Caco-2 (cell line): ENCODE results near the gene MKRN2OS. TPM values are rescaled to one million over a fixed set of nuclear protein-coding genes. Genes with fewer than 3 reads are reported as not detected.

Source experiments
- BruUV-seq: library from RNA; stranded (reverse); fragments of 400-500 nt; replicated peaks from 2 replicates; lab custom pipeline; 2021; lab: Mats Ljungman, UMichigan
- CTCF ChIA-PET: fragments of 300-600 bp; sonication (Branson Sonifier 250); formaldehyde crosslinking; loops from one replicate; lab custom pipeline; 2022; ENCODE audit warnings: antibody characterized with exemption; lab: Charles Lee
- POLR2A ChIA-PET: fragments of 300-600 bp; sonication (Branson Sonifier 250); formaldehyde crosslinking; loops from one replicate; lab custom pipeline; 2022; ENCODE audit warnings: antibody characterized with exemption; lab: Charles Lee
- DNase-seq, 2 experiments: peaks; one replicate each; pipeline versions ENCODE4 v3.0.0 to v3.0.0-alpha.2; 2020 to 2022
- H3K27me3 ChIP-seq: replicated peaks from 2 replicates; pipeline ENCODE4 v1.6.0; 2011; ENCODE audit warnings: low read length; ENCODE audit not compliant: control insufficient read depth, insufficient read depth
- H3K36me3 ChIP-seq: 2 replicates; pipeline ENCODE4 v1.5.1; 2011; ENCODE audit warnings: low read length; ENCODE audit not compliant: control insufficient read depth, insufficient read depth
- H3K4me1 ChIP-seq: fragments of 250-450 bp; sonication (Bioruptor Pico); 2 replicates; pipeline ENCODE4 v1.5.1; 2020; ENCODE audit warnings: mild to moderate bottlenecking
- H3K4me3 ChIP-seq: 2 replicates; pipeline ENCODE4 v1.5.1; 2011; ENCODE audit warnings: low read depth, mild to moderate bottlenecking, control low read depth, low read length
- H3K9me3 ChIP-seq: fragments of 250-450 bp; sonication (Bioruptor Pico); 2 replicates; pipeline ENCODE4 v1.5.1; 2020; ENCODE audit warnings: mild to moderate bottlenecking, moderate library complexity
- H3K27ac Mint-ChIP-seq: one replicate; pipeline ENCODE4 v1.8.0; 2022; ENCODE audit warnings: mixed read lengths; ENCODE audit not compliant: unreplicated experiment
- H3K27me3 Mint-ChIP-seq: one replicate; pipeline ENCODE4 v1.8.0; 2022; ENCODE audit warnings: mixed read lengths; ENCODE audit not compliant: insufficient read depth, unreplicated experiment
- H3K36me3 Mint-ChIP-seq: one replicate; pipeline ENCODE4 v1.8.0; 2022; ENCODE audit warnings: mild to moderate bottlenecking, mixed read lengths; ENCODE audit not compliant: insufficient read depth, unreplicated experiment
- H3K4me1 Mint-ChIP-seq: one replicate; pipeline ENCODE4 v1.8.0; 2022; ENCODE audit warnings: low read depth, mixed read lengths; ENCODE audit not compliant: unreplicated experiment
- H3K4me3 Mint-ChIP-seq: one replicate; pipeline ENCODE4 v1.8.0; 2022; ENCODE audit warnings: mild to moderate bottlenecking, moderate library complexity, mixed read lengths; ENCODE audit not compliant: unreplicated experiment
- H3K9me3 Mint-ChIP-seq: one replicate; pipeline ENCODE4 v1.8.0; 2022; ENCODE audit warnings: mixed read lengths; ENCODE audit not compliant: unreplicated experiment
- intact Hi-C: fragments of 100-400 bp; cut with micrococcal nuclease; formaldehyde crosslinking; loops from one replicate; pipeline ENCODE4 v1.10.0; 2022; ENCODE audit not compliant: unreplicated experiment
- total RNA-seq: library from RNA; stranded (reverse); gene quantifications from 2 replicates; pipeline ENCODE4 v1.2.3, GENCODE V29; 2022
- TF ChIP-seq, protein P1 (sequence below), 2 experiments: fragments of 200-600 bp in 1 of 2; IDR thresholded peaks; 1 replicate in 1 of 2; 2 replicates in 1 of 2; pipeline versions ENCODE4 v1.5.1 to v1.8.0; 2011 to 2022; ENCODE audit warnings: antibody characterized with exemption in 1 of 2, control low read depth in 1 of 2, inconsistent platforms in 1 of 2, low read depth in 1 of 2, low read length in 1 of 2, mild to moderate bottlenecking in 1 of 2, moderate library complexity in 1 of 2; ENCODE audit not compliant: insufficient read depth in 1 of 2, severe bottlenecking in 1 of 2, unreplicated experiment in 1 of 2

MKRN2OS gene
- total RNA-seq, 1 experiment from 2014 or later, result 1.6 TPM

DNA sequence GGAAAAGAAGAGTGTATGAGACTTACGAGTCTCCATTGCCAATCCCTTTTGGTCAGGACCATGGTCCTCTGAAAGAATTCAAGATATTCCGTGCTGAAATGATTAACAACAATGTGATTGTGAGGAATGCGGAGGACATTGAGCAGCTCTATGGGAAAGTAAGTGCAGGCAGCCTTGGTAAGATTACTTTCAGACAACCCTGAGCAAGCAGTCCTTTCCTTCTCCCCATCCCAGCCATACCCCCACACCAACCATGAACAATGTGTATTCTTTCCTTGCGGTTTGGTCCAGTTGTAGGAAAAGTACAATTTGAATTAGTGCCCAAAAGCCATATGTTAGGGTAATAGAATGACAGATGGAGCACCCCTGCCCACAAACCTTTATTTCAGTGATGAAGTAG, 55.5 kb downstream of the MKRN2OS start:
- H3K27ac Mint-ChIP-seq, result no peak overlapping the region
- Histone ChIP-seq H3K4me1 (no peaks in the 10 kb centered on the region; the same call in 1 of the 2 replicates), H3K4me3 (no peak overlapping the region), H3K36me3 (no peaks in the 10 kb centered on the region; the same call in 1 of the 2 replicates), H3K27me3 (no peaks in the 10 kb centered on the region), H3K9me3 (no peaks in the 10 kb centered on the region)
- H3K27me3 Mint-ChIP-seq, result no peaks in the 10 kb centered on the region
- no TSS peak for BruUV-seq
- POLR2A ChIA-PET, result no interaction called here
- DNase-seq, result no peak
- peaks cover 19% of the 10 kb centered on the region for H3K36me3 Mint-ChIP-seq
- H3K4me3 Mint-ChIP-seq, result no peak overlapping the region
- TF ChIP-seq, protein P1, sequence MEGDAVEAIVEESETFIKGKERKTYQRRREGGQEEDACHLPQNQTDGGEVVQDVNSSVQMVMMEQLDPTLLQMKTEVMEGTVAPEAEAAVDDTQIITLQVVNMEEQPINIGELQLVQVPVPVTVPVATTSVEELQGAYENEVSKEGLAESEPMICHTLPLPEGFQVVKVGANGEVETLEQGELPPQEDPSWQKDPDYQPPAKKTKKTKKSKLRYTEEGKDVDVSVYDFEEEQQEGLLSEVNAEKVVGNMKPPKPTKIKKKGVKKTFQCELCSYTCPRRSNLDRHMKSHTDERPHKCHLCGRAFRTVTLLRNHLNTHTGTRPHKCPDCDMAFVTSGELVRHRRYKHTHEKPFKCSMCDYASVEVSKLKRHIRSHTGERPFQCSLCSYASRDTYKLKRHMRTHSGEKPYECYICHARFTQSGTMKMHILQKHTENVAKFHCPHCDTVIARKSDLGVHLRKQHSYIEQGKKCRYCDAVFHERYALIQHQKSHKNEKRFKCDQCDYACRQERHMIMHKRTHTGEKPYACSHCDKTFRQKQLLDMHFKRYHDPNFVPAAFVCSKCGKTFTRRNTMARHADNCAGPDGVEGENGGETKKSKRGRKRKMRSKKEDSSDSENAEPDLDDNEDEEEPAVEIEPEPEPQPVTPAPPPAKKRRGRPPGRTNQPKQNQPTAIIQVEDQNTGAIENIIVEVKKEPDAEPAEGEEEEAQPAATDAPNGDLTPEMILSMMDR (IDR thresholded peaks at IDR 0.05; ENCODE audit: insufficient read depth in 1 of 2, low read depth in 1 of 2, low read length in 1 of 2, severe bottlenecking in 1 of 2, unreplicated experiment in 1 of 2), result no peak
- no peaks in the 10 kb centered on the region for H3K9me3 Mint-ChIP-seq
- H3K4me1 Mint-ChIP-seq, result peaks cover 10% of the 10 kb centered on the region
- intact Hi-C loops, result no loop called here
- CTCF ChIA-PET, result no interaction called here

Other genes starting within 250 kb of the MKRN2OS start
- 18.3 and 19.6 TPM in 2 replicates for gene TSEN2, start 61.0 kb downstream of the MKRN2OS start, total RNA-seq
- gene MKRN2, start 11.6 kb upstream of the MKRN2OS start, total RNA-seq, result 22.4 and 25.2 TPM in 2 replicates
- gene RAF1, start 118.6 kb upstream of the MKRN2OS start, total RNA-seq, result 93.6 and 98.7 TPM in 2 replicates
- gene TMEM40, start 213.8 kb upstream of the MKRN2OS start, total RNA-seq, result 0.86 and 1.0 TPM in 2 replicates